SKM-1 (cell line): Measurements from ENCODE around the gene C1orf105.
"Not testable (repeated sequence)": the region's sequence is repeated elsewhere in the genome, so short reads cannot be mapped to it uniquely, and the experiment has no call there.

Experiments
- DNase-seq: peaks from one replicate; lab custom pipeline; 2025; ENCODE audit not compliant: unreplicated experiment; lab: John Stamatoyannopoulos, UW

Gene C1orf105, protein sequence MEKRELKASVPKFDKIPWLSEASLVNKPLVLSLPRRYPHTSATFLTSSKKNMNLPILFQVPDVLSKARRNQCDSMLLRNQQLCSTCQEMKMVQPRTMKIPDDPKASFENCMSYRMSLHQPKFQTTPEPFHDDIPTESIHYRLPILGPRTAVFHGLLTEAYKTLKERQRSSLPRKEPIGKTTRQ

GRCh38 chr1:172420385-172420784, at the start of gene C1orf105:
C1orf105 (plus strand) TSS chr1:172420685; CDS start chr1:172420886, 201 bp downstream.
- no peak for DNase-seq

- DNase-seq, result not testable (repeated sequence)
These were observed 48.8 kb upstream of the C1orf105 start for GRCh38 chr1:172371646-172372045.

GRCh38 chr1:172373864-172374263, 46.6 kb upstream of the C1orf105 start:
- no peak for DNase-seq

GRCh38 chr1:172375211-172375631, 45.3 kb upstream of the C1orf105 start:
- no peak for DNase-seq

GRCh38 chr1:172376431-172376830, 44.1 kb upstream of the C1orf105 start:
- DNase-seq, result no peak

DNA sequence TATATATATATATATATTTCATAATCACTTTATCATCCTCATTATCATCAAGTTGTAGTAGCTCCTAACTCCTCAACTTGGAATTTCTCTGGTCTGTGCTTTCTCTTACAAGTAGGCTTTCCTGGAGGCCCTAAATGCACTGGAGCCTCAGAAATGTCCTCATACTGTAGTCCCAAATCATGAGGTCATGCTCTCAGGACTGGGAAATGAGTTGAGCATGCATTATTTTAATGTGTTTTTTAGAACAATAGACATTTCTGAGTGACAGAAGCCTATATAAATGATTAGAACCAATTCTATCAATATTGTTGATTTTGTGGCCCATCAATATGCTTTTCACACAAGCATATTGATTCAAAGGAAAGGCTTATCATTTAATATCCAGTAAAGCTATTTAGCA, 42.9 kb upstream of the C1orf105 start:
- DNase-seq, result no peak

GRCh38 chr1:172378109-172378760, 42.2 kb upstream of the C1orf105 start:
- no peak for DNase-seq

GRCh38 chr1:172380441-172381244, 39.8 kb upstream of the C1orf105 start:
- DNase-seq, result no peak

- no peak for DNase-seq
These were observed 38.5 kb upstream of the C1orf105 start for GRCh38 chr1:172381946-172382345.

- no peak for DNase-seq
These were observed 38.1 kb upstream of the C1orf105 start for GRCh38 chr1:172382406-172382805.

DNA sequence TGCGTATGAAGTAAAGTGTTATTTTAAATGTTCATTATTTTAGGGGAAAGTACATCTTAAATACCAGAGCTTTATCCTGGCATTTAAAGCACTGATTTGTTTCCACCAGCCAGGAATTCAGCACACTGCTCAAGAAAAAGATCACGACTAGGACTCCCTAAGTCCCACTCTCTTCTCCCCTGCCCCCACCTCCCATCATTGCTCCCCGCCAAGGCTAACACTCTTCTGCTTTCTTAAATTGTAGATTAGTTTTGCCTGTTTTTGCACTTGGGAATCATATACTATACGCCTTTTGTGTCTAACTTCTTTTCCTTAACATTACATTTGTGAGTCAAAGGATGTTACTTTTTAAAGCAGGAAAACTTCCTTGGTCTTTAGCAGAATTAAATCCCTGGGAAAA, 37.5 kb upstream of the C1orf105 start:
- DNase-seq, result no peak

GRCh38 chr1:172383536-172383935, 36.9 kb upstream of the C1orf105 start:
- no peak for DNase-seq

GRCh38 chr1:172384656-172385055, 35.8 kb upstream of the C1orf105 start:
- DNase-seq, result no peak

GRCh38 chr1:172386046-172386445, 34.4 kb upstream of the C1orf105 start:
- no peak for DNase-seq

- DNase-seq, result no peak
These were observed 32.0 kb upstream of the C1orf105 start for GRCh38 chr1:172388490-172388889.

DNA sequence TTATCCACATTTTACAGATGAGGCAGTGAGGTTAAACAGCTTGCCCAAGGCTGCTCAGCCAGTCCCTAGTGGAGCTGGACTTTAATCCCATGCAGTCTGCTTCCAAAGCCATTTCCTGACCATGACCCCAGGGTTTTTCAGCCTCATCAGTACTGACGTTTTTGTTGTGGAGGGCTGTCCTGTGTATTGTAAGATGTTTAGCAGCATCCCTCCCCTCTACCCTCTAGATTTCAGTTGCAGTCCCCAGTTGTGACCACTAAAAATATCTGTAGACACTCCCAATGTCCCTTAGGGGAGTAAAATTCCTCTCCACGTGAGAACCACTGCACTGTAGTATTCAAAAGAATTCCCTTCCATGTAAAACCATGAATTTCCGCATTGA, 30.2 kb upstream of the C1orf105 start:
- no peak for DNase-seq

DNA sequence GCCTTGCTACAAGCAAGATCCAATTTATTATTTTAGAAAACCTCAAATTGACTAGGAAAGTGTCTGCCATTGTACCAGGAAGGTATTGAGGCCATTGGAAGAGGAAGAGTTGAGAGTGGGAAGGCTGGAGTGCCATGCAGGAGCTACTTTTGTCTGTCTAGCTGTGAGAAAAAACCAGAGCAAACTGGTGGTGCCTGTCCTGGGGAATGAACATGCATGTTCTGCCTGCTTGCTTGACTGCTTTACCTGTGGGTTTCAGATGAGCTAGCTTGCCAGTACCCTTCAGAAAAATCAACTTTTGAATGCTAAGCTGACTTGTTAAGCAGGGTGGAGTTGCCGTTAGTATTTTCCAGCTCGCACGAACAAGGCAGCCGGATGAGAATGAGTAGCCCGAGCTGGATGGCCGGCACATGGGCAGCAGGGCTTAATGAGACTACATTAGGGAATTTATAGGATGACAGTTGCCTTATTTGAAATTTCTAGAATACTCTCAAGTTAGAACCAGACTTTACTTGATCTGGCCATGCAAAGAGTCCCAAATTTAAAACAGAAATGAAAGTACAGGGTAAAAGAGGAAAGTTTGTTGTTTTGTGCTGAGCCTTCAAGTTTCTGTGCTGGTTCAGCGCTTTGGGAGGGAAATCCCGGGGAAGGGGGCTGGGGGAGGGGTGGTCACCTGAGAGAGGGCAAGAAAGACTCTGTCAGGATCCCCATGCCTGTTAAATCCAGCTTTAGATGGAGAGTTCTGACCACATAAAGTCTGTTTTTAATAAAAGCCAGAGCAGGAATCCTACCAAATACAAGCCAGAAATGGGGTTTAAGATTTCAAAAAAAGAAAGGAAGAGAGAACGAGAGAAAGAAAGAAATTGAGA, 29.6 kb upstream of the C1orf105 start:
- DNase-seq, result no peak

- DNase-seq, result no peak
These were observed 28.5 kb upstream of the C1orf105 start for GRCh38 chr1:172391976-172392375.

GRCh38 chr1:172393354-172393753, 27.1 kb upstream of the C1orf105 start:
- DNase-seq, result no peak

DNA sequence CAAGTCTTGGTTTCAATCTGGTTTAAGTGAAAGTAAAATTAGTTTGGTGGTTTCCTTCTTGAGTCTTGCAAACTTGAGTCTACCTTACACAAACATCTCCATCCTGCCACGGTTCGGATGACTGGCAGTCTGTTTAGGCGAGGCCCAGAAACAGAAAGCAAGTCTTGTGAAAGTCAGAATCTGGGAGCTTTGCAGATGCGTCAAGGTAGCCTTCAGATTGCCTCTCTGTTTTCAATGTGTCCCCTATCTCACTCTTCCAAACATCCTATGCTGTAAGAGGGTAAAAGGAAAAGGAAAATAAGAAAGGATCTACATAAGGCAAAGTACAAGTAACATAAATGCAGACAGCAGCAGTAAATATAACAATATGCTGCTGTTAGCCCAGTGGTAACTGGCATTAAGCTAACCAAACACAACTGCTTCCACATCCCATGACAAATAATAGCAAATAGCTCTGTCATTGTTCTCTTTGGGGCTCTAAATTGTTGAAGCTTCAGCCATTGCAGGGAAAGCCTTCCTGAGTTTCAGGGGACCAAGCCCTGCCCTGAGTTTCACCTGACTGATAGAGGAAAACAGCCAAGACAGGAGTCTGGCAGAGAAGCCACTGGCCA, 26.2 kb upstream of the C1orf105 start:
- DNase-seq, result no peak

GRCh38 chr1:172394811-172395210, 25.7 kb upstream of the C1orf105 start:
- DNase-seq, result no peak
